Thymus (tissue), 11 donors: ENCODE measurements around the gene CST5. TPM values are rescaled to one million over a fixed set of nuclear protein-coding genes. Genes with fewer than 3 reads are reported as not detected.
A peak's percentile ranks its signal among the peaks of the same experiment; 100 is the strongest.
"Not testable (repeated sequence)": the region's sequence is repeated elsewhere in the genome, so short reads cannot be mapped to it uniquely, and the experiment has no call there.

Experiments used
- DNase-seq, 9 donors: peaks; one replicate each; pipeline ENCODE4 v3.0.0-alpha.2; 2013; ENCODE audit warnings: low spot score in 9 of 9, low read depth in 6 of 9, missing footprints in 1 of 9
- H3K27ac ChIP-seq, 2 donors: one replicate each; pipeline ENCODE4 v1.5.1; 2013; ENCODE audit warnings: control low read depth in 1 of 2, low read depth in 1 of 2, low read length in 1 of 2, mild to moderate bottlenecking in 1 of 2, moderate library complexity in 1 of 2
- H3K27me3 ChIP-seq, 2 donors: one replicate each; pipeline ENCODE4 v1.5.1; 2013; ENCODE audit warnings: low read length in 1 of 2; ENCODE audit not compliant: control insufficient read depth in 2 of 2, insufficient read depth in 1 of 2
- H3K36me3 ChIP-seq, 2 donors: one replicate each; pipeline ENCODE4 v1.5.1; 2013; ENCODE audit warnings: low read length in 1 of 2, mild to moderate bottlenecking in 1 of 2, moderate library complexity in 1 of 2; ENCODE audit not compliant: control insufficient read depth in 2 of 2, insufficient read depth in 2 of 2
- H3K4me1 ChIP-seq, 2 donors: one replicate each; pipeline ENCODE4 v1.5.1; 2013; ENCODE audit warnings: low read length in 2 of 2; ENCODE audit not compliant: control insufficient read depth in 2 of 2, insufficient read depth in 2 of 2
- H3K4me3 ChIP-seq, 2 donors: one replicate each; pipeline ENCODE4 v1.5.1; 2013; ENCODE audit warnings: low read length in 2 of 2, control low read depth in 1 of 2, mild to moderate bottlenecking in 1 of 2
- H3K9me3 ChIP-seq, 2 donors: one replicate each; pipeline ENCODE4 v1.5.1; 2013; ENCODE audit warnings: low read length in 1 of 2, mild to moderate bottlenecking in 1 of 2; ENCODE audit not compliant: control insufficient read depth in 2 of 2, insufficient read depth in 1 of 2
- WGBS: extraction: QIAGEN DNeasy Blood & Tissue Kit; methylation state at CpG from one replicate; pipeline ENCODE4 v1.1.7; 2013; 5-methylcytosine and 5-hydroxymethylcytosine counted together
- polyA plus RNA-seq: library from polyadenylated mRNA; stranded (reverse); fragments of 200-250 nt; gene quantifications from one replicate; pipeline ENCODE4 v1.2.3, GENCODE V29; 2013
- total RNA-seq: library from RNA; stranded (reverse); fragments of 120-200 nt; gene quantifications from one replicate; pipeline ENCODE4 v1.2.4, GENCODE V29; 2013
- donor health status: healthy.

The CST5 gene
- total and polyA plus RNA-seq, 2 donors: 0.98 TPM; not detected in 1

GRCh38 chr20:23835716-23836115, 43.8 kb downstream of the CST5 start:
- H3K4me1 ChIP-seq: peaks cover 0 to 3% of the 10 kb centered on the region in 2 donors
- no peaks in the 10 kb centered on the region for H3K27me3 ChIP-seq
- WGBS: 79% methylated on average over 4 of the region's 4 CpGs
- H3K9me3 ChIP-seq: no peaks in the 10 kb centered on the region
- H3K4me3 ChIP-seq: no peak overlapping the region
- no peak overlapping the region for H3K27ac ChIP-seq
- peak in 2 of 9 donors; percentile 20 to 22 for DNase-seq
- H3K36me3 ChIP-seq: no peaks in the 10 kb centered on the region

DNA sequence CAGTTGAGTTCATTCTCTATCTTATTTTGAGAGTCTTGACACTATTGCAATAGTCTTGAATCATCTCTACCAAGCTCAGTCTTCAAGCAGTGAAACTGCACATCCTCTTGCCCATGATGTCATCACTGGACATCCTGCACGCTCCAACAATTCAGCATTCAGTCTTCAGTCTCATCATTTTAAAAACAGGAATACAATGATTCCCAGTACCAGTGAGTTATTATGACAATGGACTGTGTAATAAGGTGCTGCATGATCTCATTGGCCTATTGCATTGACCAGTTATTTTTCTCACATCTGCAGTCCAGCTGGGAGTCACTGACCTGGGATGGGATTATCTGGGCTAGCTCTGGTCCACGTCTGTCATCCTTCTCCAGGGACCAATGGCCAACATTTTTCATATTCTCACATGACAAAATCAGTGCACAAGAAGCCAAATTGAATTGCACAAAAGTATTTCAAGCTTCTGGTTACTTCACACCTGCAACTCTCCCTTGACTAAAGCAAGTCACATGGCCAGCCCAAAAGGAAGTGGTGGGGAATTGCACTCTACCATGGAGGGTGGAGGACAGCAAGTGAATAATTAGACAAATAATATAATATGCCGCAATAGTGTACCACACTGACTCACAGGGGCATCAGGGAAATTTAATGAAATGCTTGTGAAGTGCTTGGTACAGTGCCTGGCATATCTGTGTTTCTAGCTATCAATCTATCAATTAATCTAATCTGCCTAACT, 46.6 kb downstream of the CST5 start:
- DNase-seq: no peak
- no peak overlapping the region for H3K27ac ChIP-seq
- WGBS: 57% methylated on average over 3 of the region's 3 CpGs
- no peaks in the 10 kb centered on the region for H3K27me3 ChIP-seq
- H3K4me1 ChIP-seq: peaks cover 0 to 3% of the 10 kb centered on the region in 2 donors
- H3K4me3 ChIP-seq: no peak overlapping the region
- H3K9me3 ChIP-seq: no peaks in the 10 kb centered on the region
- no peaks in the 10 kb centered on the region for H3K36me3 ChIP-seq

GRCh38 chr20:23831961-23832360, 47.6 kb downstream of the CST5 start:
- 58% methylated on average over 3 of the region's 3 CpGs for WGBS

GRCh38 chr20:23826541-23827021, 53.0 kb downstream of the CST5 start, which contains the start of gene CST2:
Gene CST2 (minus strand): TSS chr20:23826729. CDS start chr20:23826660, 69 bp downstream.
- no peak for DNase-seq
- H3K27me3 ChIP-seq: no peaks in the 10 kb centered on the region

More at GRCh38 chr20:23831961-23832360, 47.6 kb downstream of the CST5 start:
- not testable (repeated sequence) for H3K36me3 ChIP-seq, H3K27me3 ChIP-seq, H3K9me3 ChIP-seq, H3K27ac ChIP-seq, H3K4me3 ChIP-seq, H3K4me1 ChIP-seq, DNase-seq

More at GRCh38 chr20:23826541-23827021, 53.0 kb downstream of the CST5 start, which contains the start of gene CST2:
- Histone ChIP-seq H3K9me3 (no peaks in the 10 kb centered on the region), H3K27ac (no peak within 1 kb of the TSS), H3K4me3 (no peak within 1 kb of the TSS), H3K4me1 (peaks cover 0 to 36% of the 10 kb centered on the region in 2 donors), H3K36me3 (no peaks in the 10 kb centered on the region)
- WGBS: 76% methylated on average over 4 of the region's 4 CpGs

Other genes with a start within 250 kb of the CST5 start
- gene CST3, start 241.8 kb downstream of the CST5 start, total RNA-seq: 231 TPM
- gene CST3, start 241.8 kb downstream of the CST5 start, polyA plus RNA-seq: 465 TPM
- 0.80 TPM for gene CST4, start 190.7 kb downstream of the CST5 start, total RNA-seq
- gene CST4, start 190.7 kb downstream of the CST5 start, polyA plus RNA-seq: 9.9 TPM
- 2.5 TPM for gene CST1, start 128.8 kb downstream of the CST5 start, total RNA-seq
- gene CST1, start 128.8 kb downstream of the CST5 start, polyA plus RNA-seq: 25.9 TPM
- 0.94 TPM for gene CST2, start 53.0 kb downstream of the CST5 start, total RNA-seq
- gene CST2, start 53.0 kb downstream of the CST5 start, polyA plus RNA-seq: 12.7 TPM
- gene GGTLC1, start 109.0 kb upstream of the CST5 start, total RNA-seq: not detected
- not detected for gene GGTLC1, start 109.0 kb upstream of the CST5 start, polyA plus RNA-seq